ENCODE data around the gene HLF. TPM values are rescaled to one million over a fixed set of nuclear protein-coding genes. Genes with fewer than 3 reads are reported as not detected.

HLF gene
- total RNA-seq, 4 donors from 2014 or later, result 7.7 to 14.8 (median 10.4) TPM

- Histone ChIP-seq H3K4me1 (peaks cover 37 to 42% of the 10 kb centered on the region in 2 donors), H3K4me3 (no peak overlapping the region), H3K27me3 (no peaks in the 10 kb centered on the region), H3K36me3 (no peaks in the 10 kb centered on the region), H3K9me3 (no peaks in the 10 kb centered on the region), H3K27ac (no peak overlapping the region)
- intact Hi-C loops (cut with DNase I; ENCODE audit: low total_unique reads) (no loop called here), in situ Hi-C loops (cut with MboI; ENCODE audit: low sequenced_read_pairs in 4 of 4) (no loop called here)
- DNase-seq (no peak), ATAC-seq (no peak)
- TF ChIP-seq POLR2A (IDR thresholded peaks at IDR 0.05), result no peak
- no peak for TF ChIP-seq CTCF (IDR thresholded peaks at IDR 0.05 in 4 of 5, conservative IDR thresholded peaks at IDR 0.05 in 1 of 5)
Measured at GRCh38 chr17:55279788-55280187, 15.0 kb downstream of the HLF start.

GRCh38 chr17:55280212-55280611 is 15.5 kb downstream of the HLF start:
- ATAC-seq (no peak), DNase-seq (no peak)
- H3K4me1 ChIP-seq, result peaks cover 40 to 45% of the 10 kb centered on the region in 2 donors
- TF ChIP-seq POLR2A (IDR thresholded peaks at IDR 0.05) (no peak), CTCF (IDR thresholded peaks at IDR 0.05 in 4 of 5, conservative IDR thresholded peaks at IDR 0.05 in 1 of 5) (no peak)
- H3K27ac ChIP-seq, result no peak overlapping the region
- no peak overlapping the region for H3K4me3 ChIP-seq
- intact Hi-C loops (cut with DNase I; ENCODE audit: low total_unique reads) (no loop called here), in situ Hi-C loops (cut with MboI; ENCODE audit: low sequenced_read_pairs in 4 of 4) (no loop called here)
- H3K9me3 ChIP-seq, result no peaks in the 10 kb centered on the region
- no peaks in the 10 kb centered on the region for H3K36me3 ChIP-seq
- H3K27me3 ChIP-seq, result no peaks in the 10 kb centered on the region

GRCh38 chr17:55281649-55282378 is 17.1 kb downstream of the HLF start:
- Histone ChIP-seq H3K36me3 (no peaks in the 10 kb centered on the region), H3K27ac (peak overlapping the region; percentile 82 to 96 (median 88)), H3K27me3 (no peaks in the 10 kb centered on the region), H3K9me3 (no peaks in the 10 kb centered on the region), H3K4me1 (peaks cover 40 to 52% of the 10 kb centered on the region in 2 donors), H3K4me3 (no peak overlapping the region)
- TF ChIP-seq POLR2A (IDR thresholded peaks at IDR 0.05) (no peak), CTCF (IDR thresholded peaks at IDR 0.05 in 4 of 5, conservative IDR thresholded peaks at IDR 0.05 in 1 of 5) (no peak)
- DNase-seq (no peak), ATAC-seq (no peak)
- intact Hi-C loops (cut with DNase I; ENCODE audit: low total_unique reads), result no loop called here
- in situ Hi-C loops (cut with MboI; ENCODE audit: low sequenced_read_pairs in 4 of 4), result no loop called here

- no peaks in the 10 kb centered on the region for H3K36me3 ChIP-seq
- H3K4me3 ChIP-seq, result no peak overlapping the region
- peak overlapping the region; percentile 82 to 96 (median 88) for H3K27ac ChIP-seq
- peaks cover 42 to 58% of the 10 kb centered on the region in 2 donors for H3K4me1 ChIP-seq
- TF ChIP-seq POLR2A (IDR thresholded peaks at IDR 0.05), result no peak
- TF ChIP-seq CTCF (IDR thresholded peaks at IDR 0.05 in 4 of 5, conservative IDR thresholded peaks at IDR 0.05 in 1 of 5), result no peak
- ATAC-seq (no peak), DNase-seq (no peak)
- no peaks in the 10 kb centered on the region for H3K9me3 ChIP-seq
- intact Hi-C loops (cut with DNase I; ENCODE audit: low total_unique reads) (no loop called here), in situ Hi-C loops (cut with MboI; ENCODE audit: low sequenced_read_pairs in 4 of 4) (no loop called here)
- H3K27me3 ChIP-seq, result no peaks in the 10 kb centered on the region
Measured at GRCh38 chr17:55282379-55282702, 17.6 kb downstream of the HLF start.

- intact Hi-C loops (cut with DNase I; ENCODE audit: low total_unique reads) (no loop called here), in situ Hi-C loops (cut with MboI; ENCODE audit: low sequenced_read_pairs in 4 of 4) (no loop called here)
- Histone ChIP-seq H3K4me1 (peaks cover 42 to 58% of the 10 kb centered on the region in 2 donors), H3K36me3 (no peaks in the 10 kb centered on the region), H3K4me3 (no peak overlapping the region), H3K27ac (peak overlapping the region; percentile 82 to 96 (median 88)), H3K27me3 (no peaks in the 10 kb centered on the region), H3K9me3 (no peaks in the 10 kb centered on the region)
- ATAC-seq (no peak), DNase-seq (no peak)
- no peak for TF ChIP-seq CTCF (IDR thresholded peaks at IDR 0.05 in 4 of 5, conservative IDR thresholded peaks at IDR 0.05 in 1 of 5)
Measured at GRCh38 chr17:55282741-55283140, 18.0 kb downstream of the HLF start.

Data from gastrocnemius medialis (tissue), 4 donors.